H1 (cell line): Measurements from ENCODE around the gene LDLRAD3. TPM values are rescaled to one million over a fixed set of nuclear protein-coding genes. Genes with fewer than 3 reads are reported as not detected.

ENCODE experiments used
- CTCF ChIA-PET: fragments of 300-600 bp; sonication (Branson Sonifier 250); formaldehyde crosslinking; loops from one replicate; lab custom pipeline; 2021; ENCODE audit not compliant: partially characterized antibody; lab: Charles Lee
- POLR2A ChIA-PET: fragments of 300-600 bp; sonication (Branson Sonifier 250); formaldehyde crosslinking; loops from one replicate; lab custom pipeline; 2021; ENCODE audit warnings: inconsistent platforms; ENCODE audit not compliant: partially characterized antibody; lab: Charles Lee
- DNase-seq, 2 experiments: peaks; one replicate each; pipeline versions ENCODE4 v3.0.0 to v3.0.0-alpha.2; 2010 to 2022; ENCODE audit warnings: low spot score in 2 of 2, low read depth in 1 of 2, mixed read lengths in 1 of 2
- FAIRE-seq: peaks from 2 replicates; lab custom pipeline; 2011; peaks lifted over from hg19 to GRCh38; lab: Jason Lieb, UNC
- H2AFZ ChIP-seq: 2 replicates; pipeline ENCODE4 v1.8.1; 2012; ENCODE audit warnings: low read length, inconsistent platforms
- H2AK5ac ChIP-seq: 2 replicates; pipeline ENCODE4 v1.6.1; 2013; ENCODE audit warnings: low read depth, low read length
- H2BK120ac ChIP-seq: replicated peaks from 2 replicates; pipeline ENCODE3; 2013; ENCODE audit warnings: low read depth, low read length, inconsistent platforms
- H2BK12ac ChIP-seq: 2 replicates; pipeline ENCODE4 v1.6.1; 2013; ENCODE audit warnings: low read depth, low read length
- H2BK15ac ChIP-seq: 2 replicates; pipeline ENCODE4 v1.6.1; 2013; ENCODE audit warnings: low read length
- H2BK20ac ChIP-seq: 2 replicates; pipeline ENCODE4 v1.6.1; 2013; ENCODE audit warnings: low read length
- H2BK5ac ChIP-seq: 2 replicates; pipeline ENCODE4 v1.6.1; 2013; ENCODE audit warnings: low read depth, low read length
- H3K14ac ChIP-seq: 2 replicates; pipeline ENCODE4 v1.6.1; 2013; ENCODE audit warnings: inconsistent platforms; ENCODE audit not compliant: insufficient read length
- H3K18ac ChIP-seq: 2 replicates; pipeline ENCODE4 v1.6.1; 2013; ENCODE audit warnings: low read length; ENCODE audit errors: extremely low read depth
- H3K23ac ChIP-seq: 2 replicates; pipeline ENCODE4 v1.6.1; 2013; ENCODE audit warnings: inconsistent platforms; ENCODE audit not compliant: insufficient read length
- H3K23me2 ChIP-seq: 2 replicates; pipeline ENCODE4 v1.6.1; 2013; ENCODE audit warnings: low read depth, low read length
- H3K27ac ChIP-seq: 2 replicates; pipeline ENCODE4 v1.6.1; 2011; ENCODE audit warnings: low read depth, low read length, inconsistent platforms
- H3K27me3 ChIP-seq, 4 experiments: replicated peaks in 1 of 4; 1 replicate in 1 of 4; 2 replicates in 3 of 4; pipeline versions ENCODE4 v1.6.1 to v1.8.1; 2011 to 2013; ENCODE audit warnings: low read length in 3 of 4, mild to moderate bottlenecking in 3 of 4, inconsistent platforms in 2 of 4, mixed read lengths in 2 of 4, moderate library complexity in 1 of 4; ENCODE audit not compliant: control insufficient read depth in 3 of 4, insufficient read depth in 3 of 4; ENCODE audit errors: extremely low read depth in 1 of 4
- H3K36me3 ChIP-seq, 4 experiments: 2 replicates each; pipeline versions ENCODE4 v1.6.1 to v1.8.1; 2011 to 2013; ENCODE audit warnings: mild to moderate bottlenecking in 4 of 4, low read length in 3 of 4, moderate library complexity in 2 of 4, control low read depth in 1 of 4, inconsistent platforms in 1 of 4; ENCODE audit not compliant: insufficient read depth in 4 of 4, control insufficient read depth in 2 of 4
- H3K4ac ChIP-seq: replicated peaks from 2 replicates; pipeline ENCODE3; 2013; ENCODE audit warnings: low read length, low read depth, mixed read lengths, inconsistent platforms; ENCODE audit not compliant: insufficient read length
- H3K4me1 ChIP-seq, 4 experiments: replicated peaks in 1 of 4; 1 replicate in 1 of 4; 2 replicates in 3 of 4; pipeline versions ENCODE4 v1.6.1 to v1.8.1; 2011 to 2013; ENCODE audit warnings: low read length in 3 of 4, inconsistent platforms in 2 of 4, mixed read lengths in 1 of 4; ENCODE audit not compliant: insufficient read depth in 4 of 4, control insufficient read depth in 3 of 4
- H3K4me2 ChIP-seq, 2 experiments: 2 replicates each; pipeline versions ENCODE4 v1.6.1 to v1.8.1; 2011 to 2013; ENCODE audit warnings: low read depth in 2 of 2, low read length in 2 of 2, control low read depth in 1 of 2, inconsistent platforms in 1 of 2, mild to moderate bottlenecking in 1 of 2; ENCODE audit not compliant: insufficient read depth in 1 of 2
- H3K4me3 ChIP-seq, 4 experiments: fragments of 200-600, 300-600 bp in 1 of 4; sonication (generic), shearing (Covaris generic), sonication (Bioruptor Twin) in 1 of 4; 2 replicates each; pipeline versions ENCODE4 v1.5.1 to v1.8.1; 2011 to 2016; ENCODE audit warnings: low read length in 4 of 4, low read depth in 3 of 4, control low read depth in 2 of 4, inconsistent platforms in 2 of 4, mild to moderate bottlenecking in 2 of 4, mixed read lengths in 1 of 4, moderate library complexity in 1 of 4; ENCODE audit not compliant: insufficient read depth in 2 of 4; ENCODE audit errors: extremely low read depth in 1 of 4
- H3K56ac ChIP-seq: replicated peaks from 2 replicates; pipeline ENCODE3; 2013; ENCODE audit warnings: low read depth, mild to moderate bottlenecking, mixed read lengths, low read length, inconsistent platforms; ENCODE audit not compliant: insufficient read length
- H3K79me1 ChIP-seq: 2 replicates; pipeline ENCODE4 v1.6.1; 2013; ENCODE audit warnings: low read depth, low read length, control low read depth
- H3K79me2 ChIP-seq, 2 experiments: 2 replicates each; pipeline versions ENCODE4 v1.6.1 to v1.8.1; 2012 to 2013; ENCODE audit warnings: low read length in 2 of 2, mild to moderate bottlenecking in 2 of 2, inconsistent platforms in 1 of 2; ENCODE audit not compliant: insufficient read depth in 2 of 2, control insufficient read depth in 1 of 2
- H3K9ac ChIP-seq, 4 experiments: replicated peaks in 1 of 4; 1 replicate in 1 of 4; 2 replicates in 3 of 4; pipeline versions ENCODE4 v1.6.1 to v1.8.1; 2011 to 2013; ENCODE audit warnings: low read depth in 3 of 4, low read length in 3 of 4, control low read depth in 2 of 4, mild to moderate bottlenecking in 2 of 4, moderate library complexity in 2 of 4, inconsistent platforms in 1 of 4; ENCODE audit errors: extremely low read depth in 1 of 4
- H3K9me3 ChIP-seq, 2 experiments: 2 replicates each; pipeline versions ENCODE4 v1.6.1 to v1.8.1; 2012 to 2013; ENCODE audit warnings: mild to moderate bottlenecking in 2 of 2, moderate library complexity in 2 of 2, control low read depth in 1 of 2, inconsistent platforms in 1 of 2, low read depth in 1 of 2, low read length in 1 of 2, mixed read lengths in 1 of 2; ENCODE audit not compliant: insufficient read depth in 2 of 2
- H4K20me1 ChIP-seq, 2 experiments: replicated peaks in 1 of 2; 2 replicates each; pipeline versions ENCODE3 to v1.8.1; 2011 to 2013; ENCODE audit warnings: inconsistent platforms in 2 of 2, low read length in 2 of 2, mild to moderate bottlenecking in 1 of 2; ENCODE audit not compliant: insufficient read depth in 2 of 2, control insufficient read depth in 1 of 2
- H4K5ac ChIP-seq: 2 replicates; pipeline ENCODE4 v1.6.1; 2013; ENCODE audit warnings: low read length, low read depth, mixed read lengths, inconsistent platforms; ENCODE audit not compliant: insufficient read length
- H4K8ac ChIP-seq: 2 replicates; pipeline ENCODE4 v1.8.0; 2013; ENCODE audit warnings: mild to moderate bottlenecking, moderate library complexity, low read length, inconsistent platforms; ENCODE audit not compliant: insufficient read depth; ENCODE audit errors: extremely low read depth
- H4K91ac ChIP-seq: replicated peaks from 2 replicates; pipeline ENCODE3; 2013; ENCODE audit warnings: low read length, mixed read lengths, inconsistent platforms; ENCODE audit not compliant: insufficient read length
- RBBP5 ChIP-seq: IDR thresholded peaks from 2 replicates; pipeline ENCODE4 v1.7.1; 2012; ENCODE audit warnings: low read depth, mild to moderate bottlenecking, inconsistent platforms, low read length, moderate library complexity, borderline replicate concordance
- SP4 ChIP-seq: IDR thresholded peaks from 2 replicates; pipeline ENCODE4 v1.6.1; 2012; ENCODE audit warnings: low read length, inconsistent platforms
- TAF1 ChIP-seq: IDR thresholded peaks from 2 replicates; pipeline ENCODE4 v1.6.1; 2011; ENCODE audit warnings: mild to moderate bottlenecking, low read depth, low read length
- WGBS, 2 experiments: shearing (Covaris generic) in 1 of 2; methylation state at CpG; one replicate each; pipeline versions ENCODE4 v1.1.6 to v1.1.7; 2013 to 2015; ENCODE audit warnings: low lambda C conversion rate in 2 of 2, mixed read lengths in 2 of 2, inconsistent platforms in 1 of 2, low coverage in 1 of 2, missing lambda C conversion rate in 1 of 2; ENCODE audit not compliant: insufficient replicate concordance in 2 of 2, insufficient coverage in 1 of 2, insufficient read length in 1 of 2; ENCODE audit errors: extremely low coverage in 1 of 2, missing lambda C conversion rate in 1 of 2; 5-methylcytosine and 5-hydroxymethylcytosine counted together
- polyA plus RNA-seq, 7 experiments: library from polyadenylated mRNA; depleted of rRNA in 3 of 7; stranded (reverse) in 5 of 7; unstranded in 2 of 7; fragments of >200 nt in 5 of 7; fragments of 200-250 nt in 2 of 7; gene quantifications; 1 replicate in 5 of 7; 2 replicates in 1 of 7; 4 replicates in 1 of 7; pipeline versions ENCODE4 v1.2.1 to v1.2.3, GENCODE V29; 2011 to 2013; ENCODE audit warnings: missing spikeins in 2 of 7, mixed read lengths in 2 of 7
- total RNA-seq: library from RNA; stranded (reverse); fragmentation: NEBNext Ultra II Directional; extraction: Animal tissue kit (Norgen Biotek cat#: 25700); gene quantifications from 2 replicates; pipeline ENCODE4 v1.2.1, GENCODE V29; 2021

Gene LDLRAD3
- total and polyA plus RNA-seq, 2 of the 8 experiments (the other 6 are each of a cell fraction or from before 2014, with no cell fraction given) = 18.6 to 22.8 TPM

- Histone ChIP-seq H2BK120ac (no peak overlapping the region), H3K79me1 (no peaks in the 10 kb centered on the region), H2AK5ac (no peak overlapping the region), H3K4ac (no peak overlapping the region), H2BK5ac (no peak overlapping the region), H3K79me2 (no peaks in the 10 kb centered on the region), H2BK20ac (no peak overlapping the region), H4K91ac (no peak overlapping the region), H3K23me2 (no peaks in the 10 kb centered on the region), H3K27ac (no peak overlapping the region), H4K5ac (no peak overlapping the region), H3K14ac (no peak overlapping the region), H3K9ac (no peak overlapping the region), H3K36me3 (no peaks in the 10 kb centered on the region), H3K4me1 (peaks cover 0 to 5% (median 0%) of the 10 kb centered on the region in 4 experiments; a peak in 1 of 7 replicates), H3K56ac (no peak overlapping the region), H3K27me3 (no peaks in the 10 kb centered on the region; a peak in 1 of 7 replicates), H4K8ac (no peak overlapping the region), H3K23ac (no peak overlapping the region), H3K4me3 (no peak overlapping the region), H3K4me2 (no peak overlapping the region), H2BK15ac (no peak overlapping the region), H2BK12ac (no peak overlapping the region), H3K9me3 (no peaks in the 10 kb centered on the region), H4K20me1 (no peaks in the 10 kb centered on the region), H3K18ac (no peak overlapping the region), H2AFZ (no peak overlapping the region)
- DNase-seq (no peak), FAIRE-seq (no peak)
- POLR2A ChIA-PET = no interaction called here
- CTCF ChIA-PET = interaction anchor here (1.2 to 1.8 kb wide), 3 partner anchors 83 to 213 kb away, joined by 3 to 5 read pairs (median 4); no protein-coding TSS in a partner anchor
- TF ChIP-seq SP4 = no peak
- no peak for TF ChIP-seq RBBP5
- TF ChIP-seq TAF1 = no peak
- WGBS, 2 experiments = 83% methylated on average over 2 of the region's 2 CpGs; no CpG with 5 or more reads in 1 of the 2 experiments
These were observed 25.1 kb upstream of the LDLRAD3 start for GRCh38 chr11:35918716-35919115.
